GM12801 (cell line): ENCODE results near the gene ELF2.

ENCODE experiments used
- CTCF ChIP-seq: IDR thresholded peaks from one replicate; pipeline ENCODE4 v1.5.1; 2011; ENCODE audit warnings: control low read depth; ENCODE audit not compliant: insufficient read length; ENCODE audit errors: extremely low read depth

The ELF2 gene

GRCh38 chr4:139078926-139079325 lies 98.1 kb downstream of the ELF2 start:
- TF ChIP-seq CTCF, result no peak

GRCh38 chr4:139077567-139078355 lies 99.3 kb downstream of the ELF2 start:
- TF ChIP-seq CTCF, result no peak

- TF ChIP-seq CTCF, result no peak
Measured at GRCh38 chr4:139076016-139076744, 100.8 kb downstream of the ELF2 start.

- no peak for TF ChIP-seq CTCF
Measured at GRCh38 chr4:139060591-139060990, 116.4 kb downstream of the ELF2 start.

GRCh38 chr4:139054791-139055505 lies 122.1 kb downstream of the ELF2 start:
- TF ChIP-seq CTCF, result no peak

GRCh38 chr4:139053909-139054308 lies 123.1 kb downstream of the ELF2 start:
- no peak for TF ChIP-seq CTCF

- no peak for TF ChIP-seq CTCF
Measured at GRCh38 chr4:139050446-139050845, 126.6 kb downstream of the ELF2 start.
